A673 (cell line): ENCODE data around the gene ZC3H18. TPM values are rescaled to one million over a fixed set of nuclear protein-coding genes. Genes with fewer than 3 reads are reported as not detected.

Source experiments
- BruUV-seq: library from RNA; stranded (reverse); fragments of 400-500 nt; replicated peaks from 2 replicates; lab custom pipeline; 2021; lab: Mats Ljungman, UMichigan
- CTCF ChIA-PET: fragments of 300-600 bp; sonication (Branson Sonifier 250); formaldehyde crosslinking; loops from one replicate; lab custom pipeline; 2022; ENCODE audit warnings: antibody characterized with exemption; lab: Charles Lee
- POLR2A ChIA-PET: fragments of 300-600 bp; sonication (Branson Sonifier 250); formaldehyde crosslinking; loops from one replicate; lab custom pipeline; 2022; ENCODE audit warnings: antibody characterized with exemption; ENCODE audit not compliant: low non-redundant PET; lab: Charles Lee
- DNase-seq: peaks from one replicate; pipeline ENCODE4 v3.0.0-alpha.2; 2015; ENCODE audit warnings: low spot score
- H3K27ac ChIP-seq: fragments of 200-600 bp; sonication (generic); 2 replicates; pipeline ENCODE4 v1.5.1; 2016; ENCODE audit warnings: mixed run types, low read depth, mild to moderate bottlenecking, mixed read lengths, antibody characterized with exemption, low read length; ENCODE audit not compliant: poor library complexity, severe bottlenecking
- H3K27me3 ChIP-seq: fragments of 200-600 bp; sonication (generic); replicated peaks from 2 replicates; pipeline ENCODE4 v1.6.1; 2017; ENCODE audit warnings: mixed run types, low read depth, mild to moderate bottlenecking, mixed read lengths, antibody characterized with exemption, low read length; ENCODE audit not compliant: insufficient read depth, poor library complexity
- H3K36me3 ChIP-seq: fragments of 200-600 bp; sonication (generic); 2 replicates; pipeline ENCODE4 v1.6.1; 2016; ENCODE audit warnings: mixed run types, mild to moderate bottlenecking, mixed read lengths, antibody characterized with exemption, low read length; ENCODE audit not compliant: insufficient read depth, poor library complexity, severe bottlenecking
- H3K4me1 ChIP-seq: fragments of 200-600 bp; sonication (generic); 2 replicates; pipeline ENCODE4 v1.6.1; 2017; ENCODE audit warnings: mixed run types, mild to moderate bottlenecking, mixed read lengths, antibody characterized with exemption, low read length; ENCODE audit not compliant: insufficient read depth, poor library complexity, severe bottlenecking
- H3K4me3 ChIP-seq: fragments of 200-600 bp; sonication (generic); 2 replicates; pipeline ENCODE4 v1.5.1; 2016; ENCODE audit warnings: low read depth, mixed run types, mild to moderate bottlenecking, mixed read lengths, low read length; ENCODE audit not compliant: poor library complexity, severe bottlenecking
- H3K9me3 ChIP-seq: fragments of 200-600 bp; sonication (generic); 2 replicates; pipeline ENCODE4 v1.6.1; 2016; ENCODE audit warnings: mixed run types, low read depth, mild to moderate bottlenecking, mixed read lengths, antibody characterized with exemption, low read length; ENCODE audit not compliant: poor library complexity, severe bottlenecking
- EZH2 ChIP-seq: fragments of 200-600 bp; sonication (generic); IDR thresholded peaks from 2 replicates; pipeline ENCODE4 v1.6.1; 2017; ENCODE audit warnings: borderline replicate concordance, low read depth, mild to moderate bottlenecking, mixed read lengths, antibody characterized with exemption, low read length; ENCODE audit not compliant: poor library complexity, severe bottlenecking
- intact Hi-C: fragments of 100-400 bp; cut with micrococcal nuclease; formaldehyde crosslinking; loops from one replicate; pipeline ENCODE4 v1.10.0; 2022; ENCODE audit not compliant: unreplicated experiment
- total RNA-seq: library from RNA; stranded (reverse); gene quantifications from 2 replicates; pipeline ENCODE4 v1.2.3, GENCODE V29; 2021
- TF ChIP-seq, protein P1 (sequence below): fragments of 300-800, 200-600 bp; sonication (generic); conservative IDR thresholded peaks from 2 replicates; pipeline ENCODE4 v1.5.1; 2017; ENCODE audit warnings: low read depth, mild to moderate bottlenecking, antibody characterized with exemption, low read length, moderate library complexity, mixed read lengths

The ZC3H18 gene
- total RNA-seq, 1 experiment from 2014 or later: 83.4 TPM

DNA sequence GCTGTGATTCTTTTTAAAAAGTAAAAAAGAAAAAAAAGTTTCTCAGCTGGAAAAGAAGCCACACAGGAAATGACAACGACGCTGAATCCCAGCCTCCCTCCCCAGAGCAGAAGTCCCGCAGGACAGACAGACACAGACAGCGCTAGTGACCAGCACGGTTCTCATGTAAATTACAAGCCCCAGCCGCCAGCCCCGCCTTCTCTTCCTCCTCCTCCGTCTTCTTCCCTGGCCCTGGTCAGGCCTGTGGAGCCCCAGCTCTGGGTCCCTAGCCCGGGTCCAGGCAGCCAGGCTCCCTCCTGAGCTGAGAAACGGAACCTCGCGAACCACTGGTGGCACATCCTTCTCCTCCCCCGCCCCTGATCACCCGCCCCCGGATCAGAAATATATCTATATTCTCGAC is 61.2 kb downstream of the ZC3H18 start:
- TF ChIP-seq EZH2: no peak
- TF ChIP-seq, protein P1, sequence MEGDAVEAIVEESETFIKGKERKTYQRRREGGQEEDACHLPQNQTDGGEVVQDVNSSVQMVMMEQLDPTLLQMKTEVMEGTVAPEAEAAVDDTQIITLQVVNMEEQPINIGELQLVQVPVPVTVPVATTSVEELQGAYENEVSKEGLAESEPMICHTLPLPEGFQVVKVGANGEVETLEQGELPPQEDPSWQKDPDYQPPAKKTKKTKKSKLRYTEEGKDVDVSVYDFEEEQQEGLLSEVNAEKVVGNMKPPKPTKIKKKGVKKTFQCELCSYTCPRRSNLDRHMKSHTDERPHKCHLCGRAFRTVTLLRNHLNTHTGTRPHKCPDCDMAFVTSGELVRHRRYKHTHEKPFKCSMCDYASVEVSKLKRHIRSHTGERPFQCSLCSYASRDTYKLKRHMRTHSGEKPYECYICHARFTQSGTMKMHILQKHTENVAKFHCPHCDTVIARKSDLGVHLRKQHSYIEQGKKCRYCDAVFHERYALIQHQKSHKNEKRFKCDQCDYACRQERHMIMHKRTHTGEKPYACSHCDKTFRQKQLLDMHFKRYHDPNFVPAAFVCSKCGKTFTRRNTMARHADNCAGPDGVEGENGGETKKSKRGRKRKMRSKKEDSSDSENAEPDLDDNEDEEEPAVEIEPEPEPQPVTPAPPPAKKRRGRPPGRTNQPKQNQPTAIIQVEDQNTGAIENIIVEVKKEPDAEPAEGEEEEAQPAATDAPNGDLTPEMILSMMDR: no peak
- POLR2A ChIA-PET: no interaction called here
- CTCF ChIA-PET: no interaction called here
- no peaks in the 10 kb centered on the region for H3K27me3 ChIP-seq
- H3K27ac ChIP-seq: no peak overlapping the region
- peaks cover 50% of the 10 kb centered on the region for H3K36me3 ChIP-seq
- H3K4me1 ChIP-seq: no peaks in the 10 kb centered on the region
- no peak for DNase-seq
- no peak overlapping the region for H3K4me3 ChIP-seq
- intact Hi-C loops: no loop called here
- no peaks in the 10 kb centered on the region for H3K9me3 ChIP-seq
- BruUV-seq: TSS peak; percentile 95

DNA sequence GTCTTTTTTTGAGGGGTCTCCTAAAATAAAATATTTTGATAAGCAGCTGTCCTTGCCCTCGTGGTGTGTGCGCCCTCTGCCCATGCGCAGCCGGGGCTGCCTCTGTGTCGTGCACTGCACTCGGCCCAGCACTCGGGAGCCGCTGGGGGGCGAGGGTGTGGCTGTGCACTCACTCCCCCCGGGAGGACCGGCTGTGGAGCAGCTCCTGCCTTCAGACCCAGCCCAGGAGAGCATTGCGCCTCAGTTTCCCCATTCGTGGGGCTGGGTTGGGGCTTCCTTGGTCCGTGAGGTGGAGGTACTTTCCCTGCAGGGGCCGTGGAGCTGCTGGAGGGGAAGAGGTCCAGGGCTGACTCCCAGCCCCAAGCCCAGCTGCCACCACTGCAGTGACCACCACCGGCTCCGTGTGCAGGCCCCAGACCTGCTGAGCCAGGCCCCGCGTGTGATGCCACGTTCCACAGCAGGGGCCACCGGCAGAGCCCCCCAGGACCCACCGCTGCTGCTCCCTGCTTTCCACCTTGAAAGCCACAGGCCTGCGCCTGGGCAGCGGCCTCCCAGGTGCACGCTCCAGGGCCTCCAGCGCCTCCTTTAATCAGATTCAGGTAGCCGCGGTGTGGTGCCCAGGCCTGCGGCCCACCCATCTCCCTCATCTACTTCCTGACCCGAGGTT is 61.9 kb downstream of the ZC3H18 start:
- POLR2A ChIA-PET: no interaction called here
- DNase-seq: no peak
- Histone ChIP-seq H3K4me3 (no peak overlapping the region), H3K27ac (no peak overlapping the region), H3K4me1 (no peaks in the 10 kb centered on the region), H3K9me3 (no peaks in the 10 kb centered on the region), H3K36me3 (peaks cover 46% of the 10 kb centered on the region), H3K27me3 (no peaks in the 10 kb centered on the region)
- TF ChIP-seq, protein P1: no peak
- TF ChIP-seq EZH2: no peak
- BruUV-seq: no TSS peak
- intact Hi-C loops: no loop called here
- CTCF ChIA-PET: no interaction called here

DNA sequence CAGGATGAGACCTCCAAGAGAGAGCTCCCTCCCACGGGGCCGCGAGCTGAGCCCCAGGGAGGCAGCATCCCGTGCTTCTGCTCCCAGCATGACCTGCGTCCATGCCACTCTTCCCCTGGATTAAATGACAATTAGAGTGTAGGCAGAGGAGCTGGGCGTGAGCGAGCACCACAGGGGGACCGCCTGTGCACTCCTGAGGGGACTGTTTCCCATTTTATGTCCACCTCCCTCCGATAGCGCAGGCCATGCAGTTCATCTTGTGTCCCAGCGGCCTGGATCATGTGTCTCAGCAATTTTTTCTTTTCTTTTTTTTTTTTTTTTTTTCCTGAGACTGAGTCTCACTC is 62.4 kb downstream of the ZC3H18 start:
- no peaks in the 10 kb centered on the region for H3K4me1 ChIP-seq
- ChIA-PET CTCF (no interaction called here), POLR2A (no interaction called here)
- BruUV-seq: no TSS peak
- peaks cover 45% of the 10 kb centered on the region for H3K36me3 ChIP-seq
- DNase-seq: no peak
- H3K9me3 ChIP-seq: no peaks in the 10 kb centered on the region
- H3K4me3 ChIP-seq: no peak overlapping the region
- H3K27me3 ChIP-seq: no peaks in the 10 kb centered on the region
- TF ChIP-seq, protein P1: no peak
- TF ChIP-seq EZH2: no peak
- intact Hi-C loops: no loop called here
- H3K27ac ChIP-seq: no peak overlapping the region
